ENCODE measurements around the gene HSD11B2. TPM values are rescaled to one million over a fixed set of nuclear protein-coding genes. Genes with fewer than 3 reads are reported as not detected.

HSD11B2 gene
- total and polyA plus RNA-seq, 2 of the 4 experiments (the other 2 are of a cell fraction) = 0.26 TPM; not detected in 1

- H4K8ac ChIP-seq (ENCODE audit: low read depth in 2 of 2, low read length in 2 of 2) = peak within 1 kb of the TSS; percentile 95
- POLR2A ChIA-PET (ENCODE audit: unreplicated experiment) = interaction anchor here (0.6 to 0.7 kb wide), 2 partner anchors 11 to 40 kb away, joined by 3 read pairs; no protein-coding TSS in a partner anchor
- no TSS peak for BruUV-seq (replicated peaks)
- TF ChIP-seq RAD21 (IDR thresholded peaks at IDR 0.05; ENCODE audit: low read length) (peak; percentile 61), POLR2A (IDR thresholded peaks at IDR 0.05; ENCODE audit: low read depth, low read length) (no peak), MAFK (IDR thresholded peaks at IDR 0.05; ENCODE audit: low read depth, low read length) (no peak), MAZ (IDR thresholded peaks at IDR 0.05; ENCODE audit: borderline replicate concordance, low read depth, low read length) (peak; percentile 59; the same call in 1 of the 2 replicates), USF2 (IDR thresholded peaks at IDR 0.05; ENCODE audit: low read depth, low read length) (no peak), CHD1 (IDR thresholded peaks at IDR 0.05; ENCODE audit: low read depth, low read length) (no peak), NFE2L2 (IDR thresholded peaks at IDR 0.05; ENCODE audit: low read depth, low read length) (no peak), SMC3 (IDR thresholded peaks at IDR 0.05; ENCODE audit: low read depth, low read length) (peak; percentile 27), FOS (IDR thresholded peaks at IDR 0.05; ENCODE audit: low read depth, low read length) (no peak), BHLHE40 (IDR thresholded peaks at IDR 0.05; ENCODE audit: low read depth, low read length) (no peak), ELK1 (IDR thresholded peaks at IDR 0.05; ENCODE audit: borderline replicate concordance, low read depth, low read length) (no peak), CTCF (conservative IDR thresholded peaks at IDR 0.05; ENCODE audit: low read depth, low read length) (peak; percentile 57), RCOR1 (IDR thresholded peaks at IDR 0.05; ENCODE audit: insufficient replicate concordance, low read length) (no peak)
These were observed 14.8 kb upstream of the HSD11B2 start, which contains the start of gene ZDHHC1 for GRCh38 chr16:67415872-67416793. TSS of gene ZDHHC1 (minus strand) at chr16:67416477. CDS start at chr16:67407775, 8,702 bp downstream.

More at GRCh38 chr16:67415872-67416793, 14.8 kb upstream of the HSD11B2 start, which contains the start of gene ZDHHC1:
- peak within 1 kb of the TSS; percentile 13; the same call in 1 of the 2 replicates for H2AK5ac ChIP-seq (ENCODE audit: low read depth, low read length)
- 0 out of 2 replicates have a peak within 1 kb of the TSS, but pooled peaks have one; percentile 14 for H2BK20ac ChIP-seq (ENCODE audit: low read depth, low read length)
- in situ Hi-C loops (cut with MboI; ENCODE audit: low sequenced_read_pairs) (no loop called here), intact Hi-C loops (cut with micrococcal nuclease) (no loop called here), dilution Hi-C loops (cut with HindIII; ENCODE audit: low sequenced_read_pairs, unreplicated experiment) (no loop called here)
- CTCF ChIA-PET = interaction anchor here (0.8 to 1.6 kb wide), 2 partner anchors 12 to 41 kb away, joined by 3 to 6 read pairs; no protein-coding TSS in a partner anchor
- peak within 1 kb of the TSS; percentile 86 for H3K9ac ChIP-seq (ENCODE audit: low read depth, low read length)
- peak within 1 kb of the TSS; percentile 85 for H4K5ac ChIP-seq (ENCODE audit: low read depth, low read length)
- H3K4me1 ChIP-seq (ENCODE audit: control insufficient read depth, insufficient read depth, low read length) = no peaks in the 10 kb centered on the region; the same call in 1 of the 2 replicates
- peak within 1 kb of the TSS; percentile 79 for H3K23ac ChIP-seq (ENCODE audit: low read depth, low read length)
- ATAC-seq (ENCODE audit: low read depth) (peak; percentile 98), DNase-seq (peak; percentile 61)
- no peaks in the 10 kb centered on the region for H4K20me1 ChIP-seq (ENCODE audit: insufficient read depth, low read length)
- H3K4ac ChIP-seq (ENCODE audit: low read depth, low read length) = peak within 1 kb of the TSS; percentile 73
- 2% methylated on average over 43 of the region's 73 CpGs; no CpG with 5 or more reads in 1 of the 2 experiments for WGBS, 2 experiments (ENCODE audit: extremely low coverage in 2 of 2, insufficient read length in 1 of 2)
- no peaks in the 10 kb centered on the region for H3K9me1 ChIP-seq (ENCODE audit: insufficient read depth, low read length)
- H2BK120ac ChIP-seq (ENCODE audit: low read depth, low read length) = peak within 1 kb of the TSS; percentile 47
- H3K9me3 ChIP-seq (ENCODE audit: control insufficient read depth, insufficient read depth, low read length) = no peaks in the 10 kb centered on the region
- H2AK9ac ChIP-seq (replicated peaks; ENCODE audit: low read depth, low read length, poor library complexity) = peak within 1 kb of the TSS; percentile 93
- H2BK15ac ChIP-seq (ENCODE audit: low read depth, low read length) = 0 out of 3 replicates have a peak within 1 kb of the TSS, but pooled peaks have one; percentile 5
- H3K56ac ChIP-seq (ENCODE audit: extremely low read depth, insufficient read depth, low read length) = no peak within 1 kb of the TSS; the same call in 1 of the 2 replicates
- peaks cover 2 to 15% of the 10 kb centered on the region in 2 experiments; a peak in 3 of 4 replicates for H3K79me1 ChIP-seq (ENCODE audit: low read depth in 1 of 2, low read length in 2 of 2)
- H3K4me2 ChIP-seq (ENCODE audit: low read depth, low read length) = peak within 1 kb of the TSS; percentile 96
- H4K91ac ChIP-seq (ENCODE audit: insufficient read depth, low read depth, low read length) = peak within 1 kb of the TSS; percentile 78
- 0 out of 2 replicates have a peak within 1 kb of the TSS, but pooled peaks have one; percentile 16 for H3K18ac ChIP-seq (ENCODE audit: low read depth, low read length)
- H2BK5ac ChIP-seq (ENCODE audit: low read depth, low read length, poor library complexity, severe bottlenecking) = peak within 1 kb of the TSS; percentile 35
- H3K27ac ChIP-seq (ENCODE audit: insufficient read depth, low read length) = peak within 1 kb of the TSS; percentile 60
- H3K4me3 ChIP-seq (ENCODE audit: insufficient read depth, low read depth, low read length) = peak within 1 kb of the TSS; percentile 78
- H2AFZ ChIP-seq (replicated peaks; ENCODE audit: low read length, poor library complexity) = peak within 1 kb of the TSS; percentile 98
- H3K14ac ChIP-seq (replicated peaks; ENCODE audit: low read depth, low read length) = peak within 1 kb of the TSS; percentile 87
- no peaks in the 10 kb centered on the region for H3K36me3 ChIP-seq (ENCODE audit: control insufficient read depth, insufficient read depth, low read length)
- no peaks in the 10 kb centered on the region for H3K27me3 ChIP-seq (ENCODE audit: control insufficient read depth, insufficient read depth, low read length)

All from IMR-90 (cell line).